Karpas-422 (cell line): ENCODE results near the gene HNRNPM. TPM values are rescaled to one million over a fixed set of nuclear protein-coding genes. Genes with fewer than 3 reads are reported as not detected.

Source experiments
- DNase-seq: peaks from one replicate; pipeline ENCODE4 v3.0.0-alpha.2; 2015
- H2AFZ ChIP-seq: fragments of 200-600 bp; sonication (generic); 2 replicates; pipeline ENCODE4 v1.6.1; 2014; ENCODE audit warnings: antibody characterized with exemption, low read length, mixed read lengths
- H3K27ac ChIP-seq: fragments of 200-600 bp; sonication (generic); 2 replicates; pipeline ENCODE4 v1.5.1; 2014; ENCODE audit warnings: mild to moderate bottlenecking, low read length, moderate library complexity
- H3K27me3 ChIP-seq: fragments of 200-600 bp; sonication (generic); 2 replicates; pipeline ENCODE4 v1.6.1; 2014; ENCODE audit warnings: low read length, mixed read lengths
- H3K36me3 ChIP-seq: fragments of 200-600 bp; sonication (generic); 2 replicates; pipeline ENCODE4 v1.6.1; 2014; ENCODE audit warnings: low read length, mixed read lengths; ENCODE audit not compliant: insufficient read depth
- H3K4me1 ChIP-seq: fragments of 200-600 bp; sonication (generic); 2 replicates; pipeline ENCODE4 v1.6.1; 2014; ENCODE audit warnings: mild to moderate bottlenecking, low read length, mixed read lengths
- H3K4me2 ChIP-seq: fragments of 200-600 bp; sonication (generic); 2 replicates; pipeline ENCODE4 v1.6.1; 2014; ENCODE audit warnings: low read length, low read depth, mild to moderate bottlenecking; ENCODE audit not compliant: poor library complexity, severe bottlenecking
- H3K4me3 ChIP-seq: fragments of 200-600 bp; sonication (generic); 2 replicates; pipeline ENCODE4 v1.5.1; 2014; ENCODE audit warnings: mild to moderate bottlenecking, antibody characterized with exemption, low read length, mixed read lengths
- H3K79me2 ChIP-seq: fragments of 200-600 bp; sonication (generic); 2 replicates; pipeline ENCODE4 v1.6.1; 2014; ENCODE audit warnings: mild to moderate bottlenecking, low read length, mixed read lengths
- H3K9ac ChIP-seq: fragments of 200-600 bp; sonication (generic); 2 replicates; pipeline ENCODE4 v1.6.0; 2014; ENCODE audit warnings: low read length
- H3K9me2 ChIP-seq: fragments of 200-600 bp; sonication (generic), shearing (Covaris generic); replicated peaks from 2 replicates; pipeline ENCODE4 v1.6.0; 2014; ENCODE audit warnings: mild to moderate bottlenecking, low read length, moderate library complexity; ENCODE audit not compliant: insufficient read depth
- H3K9me3 ChIP-seq: fragments of 300-700, 200-600 bp; sonication (generic); 2 replicates; pipeline ENCODE4 v1.6.1; 2014; ENCODE audit warnings: low read length, mixed read lengths
- H4K20me1 ChIP-seq: fragments of 200-600 bp; sonication (generic); 2 replicates; pipeline ENCODE4 v1.6.1; 2014; ENCODE audit warnings: mild to moderate bottlenecking, antibody characterized with exemption, low read length, low read depth; ENCODE audit not compliant: insufficient read depth
- total RNA-seq: library from RNA; depleted of rRNA; stranded (reverse); fragments of >200 nt; shearing (Covaris generic); gene quantifications from 2 replicates; pipeline ENCODE4 v1.2.3, GENCODE V29; 2014; ENCODE audit warnings: low replicate concordance

Gene HNRNPM
- total RNA-seq, 1 experiment from 2014 or later = 34.4 TPM

- Histone ChIP-seq H3K36me3 (no peaks in the 10 kb centered on the region), H3K4me2 (no peak overlapping the region), H2AFZ (no peak overlapping the region), H3K9me2 (no peaks in the 10 kb centered on the region), H3K9me3 (no peaks in the 10 kb centered on the region), H3K27me3 (no peaks in the 10 kb centered on the region), H3K4me1 (no peaks in the 10 kb centered on the region), H3K4me3 (no peak overlapping the region), H3K27ac (no peak overlapping the region), H3K9ac (no peak overlapping the region), H3K79me2 (no peaks in the 10 kb centered on the region), H4K20me1 (no peaks in the 10 kb centered on the region)
- DNase-seq = no peak
Observed at GRCh38 chr19:8500158-8500557, 55.4 kb downstream of the HNRNPM start.

- no peak for DNase-seq
- Histone ChIP-seq H3K27ac (no peak overlapping the region), H3K4me1 (peaks cover 11% of the 10 kb centered on the region), H4K20me1 (no peaks in the 10 kb centered on the region), H3K9me2 (no peaks in the 10 kb centered on the region), H3K36me3 (no peaks in the 10 kb centered on the region), H2AFZ (no peak overlapping the region), H3K79me2 (no peaks in the 10 kb centered on the region), H3K4me3 (no peak overlapping the region), H3K4me2 (no peak overlapping the region), H3K9me3 (no peaks in the 10 kb centered on the region), H3K9ac (no peak overlapping the region), H3K27me3 (no peaks in the 10 kb centered on the region)
Observed at GRCh38 chr19:8501516-8501915, 56.7 kb downstream of the HNRNPM start.

- H3K79me2 ChIP-seq = no peaks in the 10 kb centered on the region
- no peaks in the 10 kb centered on the region for H3K27me3 ChIP-seq
- no peak for DNase-seq
- H3K9me2 ChIP-seq = no peaks in the 10 kb centered on the region
- no peaks in the 10 kb centered on the region for H3K9me3 ChIP-seq
- H3K9ac ChIP-seq = no peak overlapping the region
- H3K4me1 ChIP-seq = peaks cover 11% of the 10 kb centered on the region
- H3K4me3 ChIP-seq = no peak overlapping the region
- no peak overlapping the region for H2AFZ ChIP-seq
- H3K36me3 ChIP-seq = no peaks in the 10 kb centered on the region
- H3K4me2 ChIP-seq = no peak overlapping the region
- H4K20me1 ChIP-seq = no peaks in the 10 kb centered on the region
- H3K27ac ChIP-seq = no peak overlapping the region
Observed at GRCh38 chr19:8501981-8502380, 57.2 kb downstream of the HNRNPM start.

GRCh38 chr19:8503510-8503909 is 58.7 kb downstream of the HNRNPM start:
- Histone ChIP-seq H3K4me1 (peaks cover 11% of the 10 kb centered on the region), H3K4me2 (no peak overlapping the region)

GRCh38 chr19:8504171-8504570 is 59.4 kb downstream of the HNRNPM start:
- peaks cover 11% of the 10 kb centered on the region for H3K4me1 ChIP-seq
- H3K36me3 ChIP-seq = no peaks in the 10 kb centered on the region
- no peaks in the 10 kb centered on the region for H3K9me2 ChIP-seq
- H3K27ac ChIP-seq = no peak overlapping the region
- H3K79me2 ChIP-seq = no peaks in the 10 kb centered on the region
- no peaks in the 10 kb centered on the region for H3K27me3 ChIP-seq
- H3K4me3 ChIP-seq = no peak overlapping the region
- H4K20me1 ChIP-seq = no peaks in the 10 kb centered on the region
- no peak overlapping the region for H2AFZ ChIP-seq
- no peak overlapping the region for H3K4me2 ChIP-seq
- no peaks in the 10 kb centered on the region for H3K9me3 ChIP-seq
- H3K9ac ChIP-seq = no peak overlapping the region
- no peak for DNase-seq

More at GRCh38 chr19:8503510-8503909, 58.7 kb downstream of the HNRNPM start:
- H3K9me3 ChIP-seq = no peaks in the 10 kb centered on the region
- no peaks in the 10 kb centered on the region for H3K9me2 ChIP-seq
- H3K79me2 ChIP-seq = no peaks in the 10 kb centered on the region
- H4K20me1 ChIP-seq = no peaks in the 10 kb centered on the region
- no peak overlapping the region for H3K9ac ChIP-seq
- H3K4me3 ChIP-seq = no peak overlapping the region
- H3K36me3 ChIP-seq = no peaks in the 10 kb centered on the region
- H3K27me3 ChIP-seq = no peaks in the 10 kb centered on the region
- H2AFZ ChIP-seq = no peak overlapping the region
- no peak overlapping the region for H3K27ac ChIP-seq
- DNase-seq = no peak

GRCh38 chr19:8504919-8505318 is 60.1 kb downstream of the HNRNPM start:
- Histone ChIP-seq H3K4me1 (peaks cover 11% of the 10 kb centered on the region), H2AFZ (no peak overlapping the region), H4K20me1 (no peaks in the 10 kb centered on the region), H3K4me2 (no peak overlapping the region), H3K79me2 (no peaks in the 10 kb centered on the region), H3K36me3 (no peaks in the 10 kb centered on the region), H3K9ac (no peak overlapping the region), H3K27me3 (no peaks in the 10 kb centered on the region), H3K9me2 (no peaks in the 10 kb centered on the region), H3K9me3 (no peaks in the 10 kb centered on the region), H3K27ac (no peak overlapping the region), H3K4me3 (no peak overlapping the region)
- DNase-seq = no peak

GRCh38 chr19:8505680-8506401 is 61.1 kb downstream of the HNRNPM start:
- H2AFZ ChIP-seq = peak overlapping the region; percentile 93
- H3K27ac ChIP-seq = no peak overlapping the region

GRCh38 chr19:8506402-8506957 is 61.7 kb downstream of the HNRNPM start:
- H3K36me3 ChIP-seq = no peaks in the 10 kb centered on the region
- H4K20me1 ChIP-seq = no peaks in the 10 kb centered on the region
- H2AFZ ChIP-seq = peak overlapping the region; percentile 93
- no peaks in the 10 kb centered on the region for H3K27me3 ChIP-seq
- H3K4me2 ChIP-seq = peak overlapping the region; percentile 95
- H3K27ac ChIP-seq = no peak overlapping the region
- H3K9me2 ChIP-seq = no peaks in the 10 kb centered on the region
- H3K9ac ChIP-seq = peak overlapping the region; percentile 73
- H3K4me3 ChIP-seq = peak overlapping the region; percentile 77
- no peak for DNase-seq
- H3K4me1 ChIP-seq = peaks cover 11% of the 10 kb centered on the region
- H3K9me3 ChIP-seq = no peaks in the 10 kb centered on the region
- H3K79me2 ChIP-seq = no peaks in the 10 kb centered on the region

More at GRCh38 chr19:8505680-8506401, 61.1 kb downstream of the HNRNPM start:
- H3K9me3 ChIP-seq = no peaks in the 10 kb centered on the region
- H3K4me3 ChIP-seq = peak overlapping the region; percentile 77
- H4K20me1 ChIP-seq = no peaks in the 10 kb centered on the region
- H3K27me3 ChIP-seq = no peaks in the 10 kb centered on the region
- no peaks in the 10 kb centered on the region for H3K79me2 ChIP-seq
- peaks cover 11% of the 10 kb centered on the region for H3K4me1 ChIP-seq
- peak overlapping the region; percentile 73 for H3K9ac ChIP-seq
- H3K4me2 ChIP-seq = peak overlapping the region; percentile 95
- no peaks in the 10 kb centered on the region for H3K36me3 ChIP-seq
- no peaks in the 10 kb centered on the region for H3K9me2 ChIP-seq
- DNase-seq = peak; percentile 88
